ENCODE results near the gene TUBGCP3. TPM values are rescaled to one million over a fixed set of nuclear protein-coding genes. Genes with fewer than 3 reads are reported as not detected.

Gene TUBGCP3
- total RNA-seq, 1 experiment from 2014 or later, result 12.2 TPM

- no peak for DNase-seq (ENCODE audit: low read depth)
Observed at GRCh38 chr13:112453874-112454647, 133.9 kb downstream of the TUBGCP3 start.

GRCh38 chr13:112453207-112453829 lies 134.6 kb downstream of the TUBGCP3 start:
- no peak for DNase-seq (ENCODE audit: low read depth)

GRCh38 chr13:112452380-112453206 lies 135.4 kb downstream of the TUBGCP3 start:
- no peak for DNase-seq (ENCODE audit: low read depth)

DNA sequence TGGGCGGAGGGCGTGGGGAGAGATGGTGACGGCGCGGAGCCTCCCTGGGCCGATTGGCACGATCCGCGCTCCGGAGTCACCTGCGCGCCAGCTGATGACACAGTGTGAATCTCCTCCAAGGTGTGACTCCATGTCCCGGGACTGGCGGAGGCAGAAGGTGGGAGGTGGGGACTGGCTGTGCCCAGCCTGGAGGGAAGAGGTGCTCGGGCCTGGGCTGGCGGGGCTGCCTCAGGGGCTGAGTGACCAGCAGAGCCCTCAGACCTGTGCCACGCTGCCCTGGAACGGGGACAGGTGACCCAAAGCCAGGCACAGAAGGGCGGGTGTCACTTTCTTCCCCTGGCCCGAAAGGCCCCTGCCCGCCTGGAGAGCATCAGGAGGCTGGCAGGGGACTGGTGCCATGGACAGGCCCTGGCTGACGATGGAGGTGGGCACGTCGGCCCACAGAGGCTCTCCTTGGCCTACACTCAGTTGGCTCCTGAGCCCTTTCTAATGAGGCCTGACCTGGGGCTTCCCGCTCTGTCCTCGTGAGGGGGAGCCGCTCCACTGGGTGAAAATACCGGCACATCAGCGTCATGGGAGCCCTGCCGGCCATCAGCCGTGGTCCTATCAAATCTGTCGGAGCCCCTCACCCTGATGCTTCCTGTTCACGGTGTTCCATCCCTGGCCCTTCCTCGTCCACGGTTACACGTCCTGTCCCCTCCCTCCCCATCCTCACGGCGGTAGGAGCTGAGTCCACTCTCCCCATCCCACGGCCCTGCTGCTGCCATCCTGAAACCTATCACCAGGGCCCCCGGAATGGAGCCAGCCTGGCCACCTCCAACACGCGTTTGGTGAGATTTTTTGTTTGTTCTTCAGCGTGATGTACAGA lies 136.2 kb downstream of the TUBGCP3 start:
- DNase-seq (ENCODE audit: low read depth), result no peak

DNA sequence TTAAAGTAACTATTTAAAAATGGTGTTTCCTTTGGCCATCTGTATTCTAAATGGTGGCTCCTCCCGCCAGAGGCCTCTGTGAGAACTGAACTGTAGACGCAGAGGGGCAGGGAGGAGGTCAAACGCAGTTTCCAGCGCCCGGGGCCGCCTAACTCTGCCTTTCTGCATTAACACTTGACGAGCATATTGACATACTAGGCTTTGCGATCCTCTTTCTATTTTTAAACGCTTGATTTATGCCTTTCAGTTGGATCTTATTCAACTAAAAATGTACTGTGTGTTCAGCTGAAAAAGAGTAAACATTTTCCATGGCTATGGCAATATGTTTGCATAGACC lies 137.1 kb downstream of the TUBGCP3 start:
- DNase-seq (ENCODE audit: low read depth), result no peak

DNA sequence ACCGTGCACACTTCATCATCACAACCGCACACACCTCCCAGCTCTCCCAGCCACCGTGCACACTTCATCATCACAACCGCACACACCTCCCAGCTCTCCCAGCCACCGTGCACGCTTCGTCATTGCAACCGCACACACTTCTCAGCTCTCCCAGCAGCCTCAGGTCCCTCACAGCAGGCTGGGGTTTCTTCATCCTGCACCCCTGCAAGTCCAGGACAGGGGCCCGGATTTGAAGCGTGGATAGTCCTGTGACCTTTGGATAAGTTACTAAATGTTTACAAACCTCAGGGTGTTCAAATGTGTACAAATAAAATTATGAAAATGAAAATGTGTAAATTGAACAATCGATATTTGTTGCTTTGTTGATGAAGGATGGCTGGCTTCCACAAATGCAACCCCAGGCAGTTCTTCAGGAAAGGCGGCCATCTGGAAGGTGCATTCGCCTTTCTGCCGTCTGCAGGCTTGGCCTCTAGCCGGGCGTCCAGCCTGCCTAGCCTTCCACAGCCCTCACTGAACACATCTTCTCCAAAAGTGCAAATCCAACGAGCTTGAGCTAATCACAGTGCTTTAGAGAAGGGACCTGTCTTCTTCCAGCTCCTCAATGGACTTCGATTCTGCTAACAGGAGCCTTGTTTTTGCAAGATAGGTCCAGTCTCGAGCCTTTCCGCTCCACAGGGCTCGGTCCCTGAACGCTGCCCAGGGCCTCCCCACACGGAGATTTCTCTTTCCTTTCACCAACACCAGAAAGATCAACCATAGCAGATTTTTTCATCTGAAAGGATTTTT lies 137.6 kb downstream of the TUBGCP3 start:
- no peak for DNase-seq (ENCODE audit: low read depth)

- DNase-seq (ENCODE audit: low read depth), result no peak
Observed at GRCh38 chr13:112449545-112449930, 138.4 kb downstream of the TUBGCP3 start.

- no peak for DNase-seq (ENCODE audit: low read depth)
Observed at GRCh38 chr13:112448621-112449544, 139.1 kb downstream of the TUBGCP3 start.

GRCh38 chr13:112447761-112448603 lies 140.0 kb downstream of the TUBGCP3 start:
- DNase-seq (ENCODE audit: low read depth), result no peak

DNA sequence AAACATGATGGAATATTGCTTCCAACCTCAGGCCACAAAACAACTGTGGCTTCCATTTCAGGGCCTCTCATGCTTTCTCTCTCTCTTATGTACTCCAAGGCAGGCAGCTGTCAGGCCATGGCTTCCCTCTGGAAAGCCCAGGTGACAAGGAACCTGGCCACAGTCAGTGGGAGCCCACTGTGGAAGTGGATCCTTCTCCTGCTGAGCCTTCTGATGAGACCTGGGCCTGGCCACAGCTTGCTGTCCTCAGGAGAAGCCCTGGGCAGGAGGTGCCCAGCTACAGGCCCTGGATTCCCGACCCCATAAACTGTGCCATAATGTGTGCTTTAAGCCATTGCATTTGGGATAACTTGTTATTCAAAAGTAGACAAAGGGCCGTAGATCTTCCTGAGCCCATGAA lies 140.6 kb downstream of the TUBGCP3 start:
- DNase-seq (ENCODE audit: low read depth), result no peak

- no peak for DNase-seq (ENCODE audit: low read depth)
Observed at GRCh38 chr13:112446867-112447266, 141.1 kb downstream of the TUBGCP3 start.

GRCh38 chr13:112446347-112446861 lies 141.5 kb downstream of the TUBGCP3 start:
- no peak for DNase-seq (ENCODE audit: low read depth)

DNA sequence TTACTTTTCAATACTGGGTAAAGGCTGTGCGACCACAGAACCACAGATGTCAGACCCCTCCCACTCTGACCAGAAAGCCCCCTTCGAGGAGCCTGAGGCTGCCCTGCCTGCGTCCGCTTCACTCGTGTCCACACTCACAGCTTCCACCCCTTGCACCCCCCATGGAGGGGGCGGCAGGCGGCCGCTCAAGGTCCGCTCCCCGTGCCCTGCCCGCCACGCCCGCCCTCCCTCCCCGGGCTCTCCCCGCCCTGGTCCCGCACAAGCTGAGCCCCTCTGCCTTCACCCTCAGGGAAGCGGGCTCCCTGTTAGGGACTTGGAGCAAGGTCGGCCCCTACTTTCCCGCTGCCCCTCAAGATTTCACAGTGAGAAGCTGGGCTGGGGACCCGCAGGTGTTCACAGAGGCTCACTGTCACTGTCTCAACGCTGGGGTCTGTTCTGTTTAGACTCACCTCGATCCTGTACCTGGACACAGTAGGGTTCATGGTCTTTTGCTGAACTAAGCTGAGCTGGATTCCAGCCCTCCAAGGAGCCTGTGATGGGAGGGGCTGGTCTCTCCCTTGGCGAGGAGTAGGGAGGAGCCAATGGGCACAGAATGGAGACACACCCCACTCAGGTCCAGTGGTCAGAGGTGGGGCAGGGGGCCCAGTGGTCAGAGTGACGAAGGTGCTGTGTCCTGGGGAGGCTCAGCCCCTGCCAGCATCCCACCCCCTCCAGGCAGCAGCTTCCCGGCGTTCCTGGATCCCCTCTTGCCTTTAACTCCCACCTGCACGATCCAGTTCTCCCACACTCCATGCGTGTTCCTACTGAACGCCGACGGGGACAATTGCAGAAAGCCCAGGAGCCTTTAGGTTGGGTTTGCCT lies 142.3 kb downstream of the TUBGCP3 start:
- DNase-seq (ENCODE audit: low read depth), result no peak

DNA sequence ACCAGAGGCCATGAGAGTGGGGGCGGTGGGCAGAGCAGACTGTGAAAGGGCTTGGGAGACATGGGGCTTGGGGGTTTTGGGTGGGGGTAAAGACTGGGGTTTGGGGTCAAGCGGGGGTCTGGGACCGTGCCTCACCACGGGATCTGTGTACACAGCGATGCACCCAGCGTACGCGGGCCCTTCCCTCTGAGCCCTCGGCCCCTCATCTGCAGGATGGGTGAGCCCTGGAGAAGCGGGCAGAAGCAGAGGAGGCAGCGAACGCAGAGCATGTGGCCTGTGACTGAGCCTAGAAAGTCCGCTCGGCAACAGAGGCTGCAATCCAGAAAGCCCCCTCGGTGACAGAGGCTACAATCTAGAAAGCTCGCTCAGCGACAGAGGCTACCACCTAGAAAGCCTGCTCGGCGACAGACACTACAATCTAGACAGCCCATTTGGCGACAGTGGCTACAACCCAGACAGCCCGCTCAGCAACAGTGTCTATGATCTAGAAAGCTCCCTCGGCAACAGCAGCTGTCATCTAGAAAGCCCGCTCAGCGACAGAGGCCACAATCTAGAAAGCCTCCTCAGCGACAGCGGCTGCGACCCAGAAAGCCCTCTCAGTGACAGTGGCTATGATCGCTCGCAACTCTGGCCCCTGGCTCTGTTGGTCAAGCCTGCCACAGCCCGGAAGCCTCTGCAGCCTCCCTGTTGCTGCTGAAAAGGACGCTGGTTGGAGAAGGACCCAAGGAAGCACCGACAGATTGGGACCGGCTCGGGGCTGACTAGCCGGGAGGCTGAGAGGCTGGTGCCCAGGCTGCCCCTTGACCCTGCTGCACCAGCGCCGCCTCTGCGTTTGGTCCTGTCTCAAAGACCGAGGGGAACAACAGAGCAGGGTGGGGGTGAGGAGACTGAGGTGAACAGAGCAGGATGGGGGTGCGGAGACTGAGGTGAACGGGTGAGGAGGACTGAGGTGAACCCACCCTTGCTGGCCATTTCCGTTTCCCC lies 143.2 kb downstream of the TUBGCP3 start:
- no peak for DNase-seq (ENCODE audit: low read depth)

DNA sequence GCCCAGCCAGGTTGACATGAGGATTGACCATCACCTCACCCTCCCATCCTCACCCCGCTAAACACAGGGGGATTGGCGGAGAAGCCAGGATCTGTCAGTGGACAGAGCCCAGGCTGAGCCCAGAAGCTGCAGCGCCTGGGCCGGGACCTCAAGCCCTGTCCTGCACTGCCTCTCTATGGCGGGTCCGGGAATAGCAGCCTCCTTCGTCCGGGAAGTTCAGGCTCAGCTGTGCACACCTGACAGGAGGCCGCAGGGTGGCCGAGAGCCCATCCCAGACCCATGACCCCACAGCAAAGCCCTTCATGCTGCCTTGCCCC lies 144.0 kb downstream of the TUBGCP3 start:
- peak; percentile 75 for DNase-seq (ENCODE audit: low read depth)

GRCh38 chr13:112443191-112443994 lies 144.6 kb downstream of the TUBGCP3 start:
- peak; percentile 38 for DNase-seq (ENCODE audit: low read depth)

Data from Daoy (cell line).